ENCODE data around the gene CTTN.

- no peak for TF ChIP-seq CTCF (IDR thresholded peaks at IDR 0.05)
- TF ChIP-seq EP300 (IDR thresholded peaks at IDR 0.05): no peak
- TF ChIP-seq POLR2A (IDR thresholded peaks at IDR 0.05): no peak
Observed at GRCh38 chr11:70364745-70365543, 33.4 kb upstream of the CTTN start.

All from tibial nerve (tissue), 4 donors.